Natural killer cell (primary cell): Measurements from ENCODE around the gene TMC1. TPM values are rescaled to one million over a fixed set of nuclear protein-coding genes. Genes with fewer than 3 reads are reported as not detected.

Source experiments
- ATAC-seq, 3 donors: fragments of 150-1000 bp in 2 of 3; fragments of 200-7000 bp in 1 of 3; cut with Tn5 transposase; 1 replicate in 1 of 3; 2 replicates in 2 of 3; pipeline ENCODE4 v1.10.0; 2021; ENCODE audit warnings: mild to moderate bottlenecking in 2 of 3, moderate library complexity in 2 of 3
- DNase-seq, 2 donors: peaks; one replicate each; pipeline versions ENCODE4 v3.0.0 to v3.0.0-alpha.2; 2013 to 2021; ENCODE audit warnings: mixed read lengths in 1 of 2
- H3K27ac ChIP-seq: one replicate; pipeline ENCODE4 v1.5.1; 2013; ENCODE audit warnings: mild to moderate bottlenecking, low read length
- H3K27me3 ChIP-seq: one replicate; pipeline ENCODE4 v1.6.1; 2013; ENCODE audit warnings: low read length; ENCODE audit not compliant: control insufficient read depth, insufficient read depth
- H3K36me3 ChIP-seq: one replicate; pipeline ENCODE4 v1.6.1; 2013; ENCODE audit warnings: low read length; ENCODE audit not compliant: control insufficient read depth, insufficient read depth
- H3K4me1 ChIP-seq: one replicate; pipeline ENCODE4 v1.6.1; 2013; ENCODE audit warnings: low read length; ENCODE audit not compliant: control insufficient read depth, insufficient read depth
- H3K4me3 ChIP-seq: one replicate; pipeline ENCODE4 v1.5.1; 2013; ENCODE audit warnings: low read length
- H3K9me3 ChIP-seq: one replicate; pipeline ENCODE4 v1.6.1; 2013; ENCODE audit warnings: low read length; ENCODE audit not compliant: control insufficient read depth, insufficient read depth
- H3K27ac Mint-ChIP-seq, 2 donors: one replicate each; pipeline ENCODE4 v1.8.0; 2022; ENCODE audit warnings: mild to moderate bottlenecking in 2 of 2, mixed read lengths in 2 of 2, moderate library complexity in 1 of 2
- H3K27me3 Mint-ChIP-seq, 2 donors: one replicate each; pipeline ENCODE4 v1.8.0; 2022; ENCODE audit warnings: low read depth in 2 of 2, mixed read lengths in 2 of 2
- H3K36me3 Mint-ChIP-seq: one replicate; pipeline ENCODE4 v1.8.0; 2022; ENCODE audit warnings: mixed read lengths
- H3K4me1 Mint-ChIP-seq, 2 donors: one replicate each; pipeline ENCODE4 v1.8.0; 2022; ENCODE audit warnings: mixed read lengths in 2 of 2
- H3K4me3 Mint-ChIP-seq: one replicate; pipeline ENCODE4 v1.8.0; 2022; ENCODE audit warnings: mild to moderate bottlenecking, moderate library complexity, mixed read lengths
- H3K9me3 Mint-ChIP-seq, 2 donors: one replicate each; pipeline ENCODE4 v1.8.0; 2022; ENCODE audit warnings: mixed read lengths in 2 of 2
- CTCF ChIP-seq: fragments of 200-600 bp; IDR thresholded peaks from one replicate; pipeline ENCODE4 v1.8.0; 2022; ENCODE audit warnings: antibody characterized with exemption
- whole genome bisulfite sequencing: methylation state at CpG from one replicate; pipeline ENCODE4 v1.1.7; 2013; ENCODE audit warnings: missing lambda C conversion rate; ENCODE audit not compliant: insufficient coverage; 5-methylcytosine and 5-hydroxymethylcytosine counted together
- intact Hi-C: fragments of 100-400 bp; cut with micrococcal nuclease; formaldehyde crosslinking; loops from one replicate; pipeline ENCODE4 v1.14.2; 2022
- total RNA-seq, 4 donors: library from RNA; stranded (reverse); fragments of 120-200 nt in 1 of 4; gene quantifications; one replicate each; pipeline versions ENCODE4 v1.2.3 to v1.2.4, GENCODE V29; 2013 to 2022

TMC1 gene
- total RNA-seq, 3 donors from 2014 or later (not counting 1 experiment from before 2014, with no cell fraction given): not detected

DNA sequence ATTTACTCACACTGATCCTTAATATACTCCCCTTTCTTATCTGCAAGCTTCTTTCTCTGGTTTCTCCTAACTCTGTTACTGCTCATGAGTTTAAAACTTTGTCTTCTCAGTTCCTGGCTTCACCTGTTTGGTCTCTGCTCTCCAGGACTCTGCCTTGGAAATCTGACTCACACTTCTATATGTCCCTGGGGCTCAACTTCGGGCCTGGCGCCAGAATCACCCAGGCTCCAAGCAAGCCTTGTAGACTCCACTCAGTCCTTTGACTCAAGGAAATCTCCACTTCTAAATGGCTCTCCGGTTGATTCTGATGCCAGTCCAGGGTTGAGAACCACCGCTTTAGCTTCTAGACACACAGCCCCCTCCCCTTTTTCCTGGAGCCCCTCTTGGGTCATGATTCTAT is 57.8 kb downstream of the TMC1 start:
- Mint-ChIP-seq H3K4me3 (no peak overlapping the region), H3K36me3 (no peaks in the 10 kb centered on the region), H3K4me1 (no peaks in the 10 kb centered on the region), H3K27me3 (peaks cover 12 to 23% of the 10 kb centered on the region in 2 donors), H3K27ac (no peak overlapping the region), H3K9me3 (no peaks in the 10 kb centered on the region)
- TF ChIP-seq CTCF: no peak
- no peaks in the 10 kb centered on the region for H3K36me3 ChIP-seq
- 97% methylated on average over 4 of the region's 4 CpGs for WGBS
- no peaks in the 10 kb centered on the region for H3K9me3 ChIP-seq
- no peak for ATAC-seq
- no peak overlapping the region for H3K27ac ChIP-seq
- no peak for DNase-seq
- H3K4me3 ChIP-seq: no peak overlapping the region
- intact Hi-C loops: no loop called here
- H3K27me3 ChIP-seq: no peaks in the 10 kb centered on the region
- no peaks in the 10 kb centered on the region for H3K4me1 ChIP-seq

GRCh38 chr9:72579880-72580550 is 58.6 kb downstream of the TMC1 start:
- Histone ChIP-seq H3K27me3 (no peaks in the 10 kb centered on the region), H3K36me3 (no peaks in the 10 kb centered on the region), H3K4me1 (no peaks in the 10 kb centered on the region), H3K4me3 (no peak overlapping the region), H3K9me3 (no peaks in the 10 kb centered on the region), H3K27ac (no peak overlapping the region)
- Mint-ChIP-seq H3K36me3 (no peaks in the 10 kb centered on the region), H3K9me3 (no peaks in the 10 kb centered on the region), H3K27me3 (peaks cover 12 to 23% of the 10 kb centered on the region in 2 donors), H3K4me3 (no peak overlapping the region), H3K27ac (no peak overlapping the region), H3K4me1 (no peaks in the 10 kb centered on the region)
- no peak for DNase-seq
- ATAC-seq: no peak
- WGBS: 88% methylated on average over 3 of the region's 3 CpGs
- intact Hi-C loops: no loop called here
- no peak for TF ChIP-seq CTCF

- no peak overlapping the region for H3K4me3 ChIP-seq
- Mint-ChIP-seq H3K27me3 (peaks cover 12 to 23% of the 10 kb centered on the region in 2 donors), H3K27ac (no peak overlapping the region), H3K9me3 (no peaks in the 10 kb centered on the region), H3K4me1 (peaks cover 15 to 16% of the 10 kb centered on the region in 2 donors), H3K36me3 (no peaks in the 10 kb centered on the region), H3K4me3 (no peak overlapping the region)
- no peaks in the 10 kb centered on the region for H3K27me3 ChIP-seq
- H3K9me3 ChIP-seq: no peaks in the 10 kb centered on the region
- intact Hi-C loops: no loop called here
- 86% methylated on average over 9 of the region's 9 CpGs for WGBS
- ATAC-seq (no peak), DNase-seq (no peak)
- H3K36me3 ChIP-seq: no peaks in the 10 kb centered on the region
- H3K4me1 ChIP-seq: peaks cover 5% of the 10 kb centered on the region
- H3K27ac ChIP-seq: no peak overlapping the region
- TF ChIP-seq CTCF: no peak
These were observed 60.3 kb downstream of the TMC1 start for GRCh38 chr9:72581694-72582093.

DNA sequence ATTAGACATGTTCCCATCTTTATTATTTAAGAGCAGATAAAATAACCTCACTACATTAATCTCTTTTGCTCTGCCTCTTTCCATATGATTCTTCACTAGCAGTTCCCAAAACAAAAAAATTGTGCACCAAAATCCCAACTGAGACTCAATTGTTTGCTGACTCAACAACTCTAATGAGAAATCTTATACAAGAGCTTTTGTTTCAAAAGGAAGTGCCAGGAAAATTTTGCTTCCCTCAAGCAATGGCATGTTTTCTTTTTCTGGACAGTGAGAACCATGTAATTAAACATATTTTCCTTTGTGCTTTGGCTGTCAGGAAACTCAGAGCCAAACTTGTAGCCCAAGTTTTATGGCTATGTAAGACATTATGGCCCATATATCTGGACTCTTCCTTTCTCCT is 62.0 kb downstream of the TMC1 start:
- Mint-ChIP-seq H3K4me3 (no peak overlapping the region), H3K27ac (no peak overlapping the region), H3K36me3 (no peaks in the 10 kb centered on the region), H3K4me1 (peaks cover 18 to 19% of the 10 kb centered on the region in 2 donors), H3K9me3 (no peaks in the 10 kb centered on the region), H3K27me3 (peaks cover 12 to 15% of the 10 kb centered on the region in 2 donors)
- ATAC-seq (no peak), DNase-seq (no peak)
- Histone ChIP-seq H3K4me1 (peaks cover 7% of the 10 kb centered on the region), H3K4me3 (no peak overlapping the region), H3K27me3 (no peaks in the 10 kb centered on the region), H3K36me3 (no peaks in the 10 kb centered on the region), H3K9me3 (no peaks in the 10 kb centered on the region), H3K27ac (no peak overlapping the region)
- intact Hi-C loops: no loop called here
- TF ChIP-seq CTCF: no peak
